Neuronal stem cell (in vitro differentiated cells): Measurements from ENCODE around the gene STAT3.

Experiments
- DNase-seq: peaks from one replicate; pipeline ENCODE4 v3.0.0-alpha.2; 2013; ENCODE audit warnings: low spot score
- H2AFZ ChIP-seq: one replicate; pipeline ENCODE4 v1.6.1; 2013; ENCODE audit warnings: mild to moderate bottlenecking, low read length, inconsistent platforms
- H2AK5ac ChIP-seq: 2 replicates; pipeline ENCODE4 v1.6.1; 2013; ENCODE audit warnings: low read depth, mild to moderate bottlenecking, inconsistent platforms, low read length, moderate library complexity, mixed read lengths
- H2BK120ac ChIP-seq: 2 replicates; pipeline ENCODE4 v1.6.1; 2013; ENCODE audit warnings: low read depth, mild to moderate bottlenecking, inconsistent platforms, low read length, moderate library complexity, mixed read lengths
- H2BK12ac ChIP-seq: one replicate; pipeline ENCODE4 v1.6.1; 2013; ENCODE audit warnings: low read length, inconsistent platforms
- H2BK15ac ChIP-seq: 2 replicates; pipeline ENCODE4 v1.6.1; 2013; ENCODE audit warnings: mild to moderate bottlenecking, low read length, inconsistent platforms, mixed read lengths
- H2BK5ac ChIP-seq: one replicate; pipeline ENCODE4 v1.6.1; 2013; ENCODE audit warnings: inconsistent platforms, mild to moderate bottlenecking, low read length, moderate library complexity
- H3K14ac ChIP-seq: one replicate; pipeline ENCODE4 v1.6.1; 2013; ENCODE audit warnings: low read length, inconsistent platforms
- H3K18ac ChIP-seq: 2 replicates; pipeline ENCODE4 v1.6.1; 2013; ENCODE audit warnings: low read length, inconsistent platforms
- H3K23ac ChIP-seq: 2 replicates; pipeline ENCODE4 v1.6.1; 2013; ENCODE audit warnings: low read depth, mild to moderate bottlenecking, mixed read lengths, low read length, inconsistent platforms; ENCODE audit not compliant: poor library complexity
- H3K27ac ChIP-seq: replicated peaks from 3 replicates; pipeline ENCODE4 v1.5.1; 2013; ENCODE audit warnings: low read length, inconsistent platforms
- H3K27me3 ChIP-seq, 3 experiments: 2 replicates each; pipeline ENCODE4 v1.6.1; 2013; ENCODE audit warnings: low read length in 3 of 3, mild to moderate bottlenecking in 2 of 3, inconsistent platforms in 1 of 3, low read depth in 1 of 3, mixed read lengths in 1 of 3, moderate library complexity in 1 of 3; ENCODE audit not compliant: control insufficient read depth in 3 of 3, insufficient read depth in 3 of 3
- H3K36me3 ChIP-seq, 2 donors: replicated peaks in 1 of 2; 2 replicates each; pipeline ENCODE4 v1.6.1; 2013; ENCODE audit warnings: low read length in 2 of 2; ENCODE audit not compliant: control insufficient read depth in 2 of 2, insufficient read depth in 2 of 2
- H3K4ac ChIP-seq: 2 replicates; pipeline ENCODE4 v1.6.1; 2013; ENCODE audit warnings: inconsistent platforms, mild to moderate bottlenecking, low read length, moderate library complexity
- H3K4me1 ChIP-seq, 2 donors: 1 replicate in 1 of 2; 2 replicates in 1 of 2; pipeline ENCODE4 v1.6.1; 2013; ENCODE audit warnings: low read length in 2 of 2, low read depth in 1 of 2; ENCODE audit not compliant: control insufficient read depth in 2 of 2, insufficient read depth in 1 of 2
- H3K4me2 ChIP-seq: one replicate; pipeline ENCODE4 v1.6.1; 2013; ENCODE audit warnings: mild to moderate bottlenecking, low read length, inconsistent platforms; ENCODE audit not compliant: insufficient read depth, poor library complexity, severe bottlenecking
- H3K4me3 ChIP-seq, 2 donors: 2 replicates each; pipeline ENCODE4 v1.5.1; 2013; ENCODE audit warnings: low read length in 2 of 2, mild to moderate bottlenecking in 2 of 2, inconsistent platforms in 1 of 2, moderate library complexity in 1 of 2
- H3K79me1 ChIP-seq: one replicate; pipeline ENCODE4 v1.6.1; 2013; ENCODE audit warnings: low read depth, mild to moderate bottlenecking, inconsistent platforms, low read length, moderate library complexity
- H3K9ac ChIP-seq: one replicate; pipeline ENCODE4 v1.6.1; 2013; ENCODE audit warnings: mild to moderate bottlenecking, low read depth, low read length, inconsistent platforms; ENCODE audit not compliant: poor library complexity
- H3K9me3 ChIP-seq, 2 donors: replicated peaks in 1 of 2; 2 replicates each; pipeline versions ENCODE3 to v1.6.1; 2013; ENCODE audit warnings: low read length in 2 of 2, mild to moderate bottlenecking in 2 of 2, inconsistent platforms in 1 of 2, low read depth in 1 of 2, mixed read lengths in 1 of 2, moderate library complexity in 1 of 2; ENCODE audit not compliant: control insufficient read depth in 2 of 2, insufficient read depth in 1 of 2
- H4K8ac ChIP-seq: one replicate; pipeline ENCODE4 v1.6.1; 2013; ENCODE audit warnings: low read depth, mild to moderate bottlenecking, inconsistent platforms, low read length, moderate library complexity
- H4K91ac ChIP-seq: one replicate; pipeline ENCODE4 v1.6.1; 2013; ENCODE audit warnings: low read length, low read depth, mild to moderate bottlenecking, inconsistent platforms; ENCODE audit not compliant: poor library complexity
- WGBS, 2 donors: extraction: QIAGEN DNeasy Blood & Tissue Kit; methylation state at CpG; one replicate each; pipeline ENCODE4 v1.1.7; 2013; ENCODE audit warnings: missing lambda C conversion rate in 2 of 2, mixed read lengths in 1 of 2; ENCODE audit not compliant: insufficient read length in 2 of 2, insufficient replicate concordance in 1 of 2; ENCODE audit errors: extremely low coverage in 2 of 2; 5-methylcytosine and 5-hydroxymethylcytosine counted together

The STAT3 gene

DNA sequence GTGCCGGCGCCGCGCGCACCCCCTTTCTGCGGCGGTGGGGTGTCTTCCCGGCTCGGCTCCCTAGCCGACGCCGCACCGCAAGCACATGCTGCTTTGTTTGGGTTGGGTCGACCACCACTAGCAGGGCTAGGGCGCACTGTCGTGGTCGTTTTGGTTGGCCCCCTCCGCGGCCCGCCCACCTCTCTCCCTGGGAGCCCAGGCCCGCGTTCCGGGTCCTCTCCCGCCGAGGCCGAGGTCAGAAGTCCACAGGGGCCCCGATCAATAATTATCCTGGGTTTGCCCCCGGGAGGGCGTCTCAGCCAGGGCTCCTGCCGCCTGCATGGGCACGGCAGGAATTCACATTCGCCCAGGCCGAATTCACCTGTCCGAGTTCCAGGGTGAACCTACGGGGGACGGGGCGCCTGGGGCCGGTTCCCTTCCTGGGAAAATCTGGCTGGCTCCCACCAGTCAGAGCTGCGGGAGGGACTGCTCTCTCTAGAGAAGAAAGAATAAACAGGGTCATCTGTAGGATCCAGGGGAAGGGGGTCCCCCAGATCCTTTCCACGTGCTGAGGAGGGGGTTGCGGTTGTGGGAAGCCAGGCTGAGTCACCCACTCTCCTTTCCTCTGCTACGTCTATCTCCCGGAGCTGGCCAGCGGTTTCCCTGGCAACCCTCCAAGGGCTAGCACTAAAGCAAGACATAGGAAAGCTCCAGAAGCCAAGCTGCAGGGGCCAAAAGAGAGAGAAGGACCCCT lies 111.5 kb downstream of the STAT3 start:
- Histone ChIP-seq H2BK120ac (peak overlapping the region; percentile 24), H3K14ac (no peak overlapping the region), H3K27ac (peak overlapping the region; percentile 30), H3K9ac (peak overlapping the region; percentile 88), H3K4me1 (peaks cover 12 to 27% of the 10 kb centered on the region in 2 donors), H3K79me1 (no peaks in the 10 kb centered on the region), H2BK15ac (peak overlapping the region; percentile 97), H2BK12ac (no peak overlapping the region), H4K8ac (peak overlapping the region; percentile 97), H3K9me3 (no peaks in the 10 kb centered on the region), H4K91ac (no peak overlapping the region), H3K18ac (peak overlapping the region; percentile 97), H2AFZ (peak overlapping the region; percentile 96), H3K4me2 (peak overlapping the region; percentile 89), H3K36me3 (no peaks in the 10 kb centered on the region), H3K23ac (peak overlapping the region; percentile 74), H2AK5ac (peak overlapping the region; percentile 63), H3K4ac (peak overlapping the region; percentile 87), H2BK5ac (peak overlapping the region; percentile 92), H3K27me3 (no peaks in the 10 kb centered on the region), H3K4me3 (peak overlapping the region; percentile 80 to 97)
- no peak for DNase-seq
- no CpG with 5 or more reads among the region's 44 CpGs for WGBS, 2 donors

DNA sequence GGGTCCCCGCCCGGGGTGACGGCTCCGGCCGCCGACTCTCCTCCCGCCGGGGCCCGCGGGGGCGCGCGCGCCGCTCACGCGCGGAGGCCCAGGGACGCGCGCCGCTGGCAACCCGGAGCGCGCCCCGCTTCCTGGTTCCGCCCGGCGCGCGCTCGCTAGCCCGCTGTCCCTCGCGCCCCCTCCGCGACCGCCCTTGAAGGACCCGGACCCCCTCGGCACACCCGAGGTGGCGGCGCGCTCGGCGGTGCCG lies 112.0 kb downstream of the STAT3 start, which contains the start of gene STAT5B:
Gene STAT5B, minus strand, starts transcription at position 33 of the 250 bp plus-strand sequence. CDS start 44,264 bp downstream, outside the sequence.
- peak; percentile 66 for DNase-seq
- Histone ChIP-seq H4K8ac (peak within 1 kb of the TSS; percentile 97), H3K27ac (peak within 1 kb of the TSS; percentile 66), H2BK12ac (no peak within 1 kb of the TSS), H3K14ac (no peak within 1 kb of the TSS), H3K4ac (peak within 1 kb of the TSS; percentile 87), H4K91ac (peak within 1 kb of the TSS; percentile 57), H3K18ac (peak within 1 kb of the TSS; percentile 98), H3K23ac (peak within 1 kb of the TSS; percentile 83), H3K27me3 (no peaks in the 10 kb centered on the region), H2AFZ (peak within 1 kb of the TSS; percentile 96), H2BK120ac (peak within 1 kb of the TSS; percentile 24), H3K4me3 (peak within 1 kb of the TSS; percentile 80 to 97), H3K9ac (peak within 1 kb of the TSS; percentile 95), H3K36me3 (no peaks in the 10 kb centered on the region), H3K4me2 (peak within 1 kb of the TSS; percentile 89), H3K9me3 (no peaks in the 10 kb centered on the region), H3K4me1 (peaks cover 8 to 22% of the 10 kb centered on the region in 2 donors), H2BK5ac (peak within 1 kb of the TSS; percentile 92), H2AK5ac (peak within 1 kb of the TSS; percentile 63), H3K79me1 (no peaks in the 10 kb centered on the region), H2BK15ac (peak within 1 kb of the TSS; percentile 97)
- WGBS, 2 donors, result no CpG with 5 or more reads among the region's 47 CpGs

DNA sequence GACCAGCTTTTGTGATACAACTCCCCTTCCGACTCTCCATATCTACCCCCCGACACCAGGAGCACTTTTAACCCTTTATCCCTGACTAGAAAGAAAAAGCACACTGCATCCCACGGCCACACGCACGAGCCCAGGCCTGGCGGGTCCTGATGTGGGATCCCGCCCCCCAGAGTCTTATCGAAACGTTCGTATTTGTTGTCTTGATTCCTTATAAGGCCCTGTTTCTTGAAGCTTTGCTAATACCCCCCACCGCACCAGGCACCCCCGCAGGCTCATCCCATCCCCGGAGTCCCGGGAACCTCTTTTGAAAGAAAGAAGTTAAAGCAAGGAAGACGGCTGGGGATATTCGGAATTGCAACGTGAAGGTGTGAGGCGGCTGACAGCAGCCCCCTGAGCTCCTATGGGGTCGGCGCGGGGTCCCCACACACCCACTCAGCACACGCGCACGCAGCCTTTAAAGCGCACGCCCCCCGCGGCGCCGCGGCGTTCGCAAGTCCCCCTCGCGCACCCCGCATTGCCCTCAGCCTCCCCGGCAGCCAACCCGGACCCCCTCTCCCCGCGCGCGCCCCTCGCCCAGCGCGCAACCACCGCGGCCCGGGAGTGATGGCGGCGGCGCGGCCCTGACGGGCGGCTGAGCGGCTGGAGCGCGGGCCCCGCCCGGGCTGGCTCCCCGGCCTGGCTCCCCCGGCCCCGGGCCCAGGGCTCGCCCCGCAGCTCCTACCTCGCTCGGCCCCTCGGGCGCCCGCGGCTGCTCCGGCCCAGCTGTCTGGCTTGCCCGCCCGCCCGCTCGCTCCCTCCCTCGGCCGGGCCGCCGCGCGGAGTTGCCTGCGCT lies 112.5 kb downstream of the STAT3 start:
- H3K9me3 ChIP-seq, result no peaks in the 10 kb centered on the region
- peak overlapping the region; percentile 66 for H3K27ac ChIP-seq
- peak overlapping the region; percentile 95 for H3K9ac ChIP-seq
- peak overlapping the region; percentile 98 for H3K18ac ChIP-seq
- no CpG with 5 or more reads among the region's 82 CpGs for WGBS, 2 donors
- no peaks in the 10 kb centered on the region for H3K79me1 ChIP-seq
- H2BK5ac ChIP-seq, result peak overlapping the region; percentile 67
- H2BK120ac ChIP-seq, result no peak overlapping the region
- no peak overlapping the region for H2BK12ac ChIP-seq
- no peak overlapping the region for H4K8ac ChIP-seq
- no peak overlapping the region for H2BK15ac ChIP-seq
- peaks cover 8 to 20% of the 10 kb centered on the region in 2 donors for H3K4me1 ChIP-seq
- no peak overlapping the region for H2AK5ac ChIP-seq
- DNase-seq, result no peak
- no peaks in the 10 kb centered on the region for H3K36me3 ChIP-seq
- H3K4me2 ChIP-seq, result peak overlapping the region; percentile 56
- peak overlapping the region; percentile 57 for H4K91ac ChIP-seq
- H3K23ac ChIP-seq, result peak overlapping the region; percentile 83
- H3K27me3 ChIP-seq, result no peaks in the 10 kb centered on the region
- H2AFZ ChIP-seq, result peak overlapping the region; percentile 96
- no peak overlapping the region for H3K4ac ChIP-seq
- no peak overlapping the region for H3K14ac ChIP-seq
- H3K4me3 ChIP-seq, result peak overlapping the region; percentile 80 to 97
